C4-2B (cell line): Measurements from ENCODE around the gene MAST4.

Source experiments
- H3K27ac ChIP-seq: fragments of 450-650 bp; 2 replicates; pipeline ENCODE4 v1.5.1; 2017
- CTCF ChIP-seq: fragments of 450-650 bp; conservative IDR thresholded peaks from 2 replicates; pipeline ENCODE4 v1.5.1; 2017; ENCODE audit warnings: mild to moderate bottlenecking
- ZFX ChIP-seq: fragments of 450-650 bp; IDR thresholded peaks from 2 replicates; pipeline ENCODE4 v1.6.1; 2017

MAST4 gene

GRCh38 chr5:66629446-66629845, 33.3 kb downstream of the MAST4 start:
- no peak overlapping the region for H3K27ac ChIP-seq
- TF ChIP-seq ZFX (no peak), CTCF (no peak)

- H3K27ac ChIP-seq = no peak overlapping the region
- no peak for TF ChIP-seq ZFX
- TF ChIP-seq CTCF = no peak
Measured at GRCh38 chr5:66633754-66634153, 37.6 kb downstream of the MAST4 start.

- TF ChIP-seq CTCF (no peak), ZFX (no peak)
Measured at GRCh38 chr5:66634601-66635000, 38.4 kb downstream of the MAST4 start.

GRCh38 chr5:66637994-66638393, 41.8 kb downstream of the MAST4 start:
- no peak overlapping the region for H3K27ac ChIP-seq
- TF ChIP-seq ZFX (no peak), CTCF (no peak)

More at GRCh38 chr5:66634601-66635000, 38.4 kb downstream of the MAST4 start:
- no peak overlapping the region for H3K27ac ChIP-seq

- TF ChIP-seq CTCF (no peak), ZFX (no peak)
- H3K27ac ChIP-seq = no peak overlapping the region
Measured at GRCh38 chr5:66639037-66639436, 42.8 kb downstream of the MAST4 start.

GRCh38 chr5:66642538-66642937, 46.3 kb downstream of the MAST4 start:
- TF ChIP-seq ZFX (no peak), CTCF (no peak)
- H3K27ac ChIP-seq = no peak overlapping the region

- H3K27ac ChIP-seq = no peak overlapping the region
- TF ChIP-seq ZFX (no peak), CTCF (no peak)
Measured at GRCh38 chr5:66643387-66643786, 47.2 kb downstream of the MAST4 start.
